HG02970 (cell line): ENCODE data around the gene NAPSA.

Experiments used
- ATAC-seq: cut with Tn5 transposase; IDR thresholded peaks from one replicate; pipeline ENCODE4 v1.9.1; 2021; ENCODE audit warnings: mild to moderate bottlenecking, moderate library complexity, moderate number of reproducible peaks; ENCODE audit not compliant: unreplicated experiment, low FRiP score

NAPSA gene

DNA sequence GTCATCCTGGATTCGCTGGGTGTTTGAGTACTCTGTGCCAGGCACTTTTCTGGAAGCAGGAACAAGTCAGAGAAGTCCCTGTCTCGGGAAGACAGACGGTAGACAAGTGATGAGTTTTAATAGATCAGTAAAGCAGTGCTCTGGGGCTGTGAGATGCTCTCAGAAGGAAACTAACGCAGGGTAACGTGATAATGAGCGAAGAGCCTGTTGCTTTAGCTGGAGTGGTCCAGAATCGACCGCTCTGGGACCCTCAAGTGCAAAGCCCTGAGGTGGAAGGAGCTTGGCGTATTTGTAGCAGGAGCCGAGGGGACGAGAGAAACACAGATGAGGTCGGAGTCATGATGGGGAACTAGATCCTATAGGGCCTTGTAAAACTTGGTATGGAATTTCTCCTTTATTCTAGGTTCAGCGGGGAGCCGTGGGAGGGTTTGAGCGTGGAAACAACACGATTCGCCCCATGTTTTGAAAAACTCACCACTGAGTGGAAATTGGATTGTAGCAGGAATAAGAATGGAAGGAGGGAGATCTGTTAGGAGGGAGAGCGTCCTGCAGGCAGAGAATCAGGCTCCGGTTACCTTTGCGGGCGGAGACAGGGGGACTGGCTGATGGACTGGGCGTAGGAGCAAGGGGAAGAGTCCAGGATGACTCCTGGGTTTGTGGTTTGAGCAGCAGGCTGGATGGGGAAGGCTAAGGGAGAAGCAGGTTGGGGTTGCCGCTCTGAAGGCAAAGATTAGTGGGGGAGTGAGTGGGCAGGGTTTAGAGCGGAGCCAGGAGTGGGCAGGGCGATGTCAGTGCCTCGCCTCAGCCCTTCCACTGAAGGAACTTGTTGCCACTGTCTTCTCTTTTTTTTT is 19.5 kb upstream of the NAPSA start:
- ATAC-seq: no peak

DNA sequence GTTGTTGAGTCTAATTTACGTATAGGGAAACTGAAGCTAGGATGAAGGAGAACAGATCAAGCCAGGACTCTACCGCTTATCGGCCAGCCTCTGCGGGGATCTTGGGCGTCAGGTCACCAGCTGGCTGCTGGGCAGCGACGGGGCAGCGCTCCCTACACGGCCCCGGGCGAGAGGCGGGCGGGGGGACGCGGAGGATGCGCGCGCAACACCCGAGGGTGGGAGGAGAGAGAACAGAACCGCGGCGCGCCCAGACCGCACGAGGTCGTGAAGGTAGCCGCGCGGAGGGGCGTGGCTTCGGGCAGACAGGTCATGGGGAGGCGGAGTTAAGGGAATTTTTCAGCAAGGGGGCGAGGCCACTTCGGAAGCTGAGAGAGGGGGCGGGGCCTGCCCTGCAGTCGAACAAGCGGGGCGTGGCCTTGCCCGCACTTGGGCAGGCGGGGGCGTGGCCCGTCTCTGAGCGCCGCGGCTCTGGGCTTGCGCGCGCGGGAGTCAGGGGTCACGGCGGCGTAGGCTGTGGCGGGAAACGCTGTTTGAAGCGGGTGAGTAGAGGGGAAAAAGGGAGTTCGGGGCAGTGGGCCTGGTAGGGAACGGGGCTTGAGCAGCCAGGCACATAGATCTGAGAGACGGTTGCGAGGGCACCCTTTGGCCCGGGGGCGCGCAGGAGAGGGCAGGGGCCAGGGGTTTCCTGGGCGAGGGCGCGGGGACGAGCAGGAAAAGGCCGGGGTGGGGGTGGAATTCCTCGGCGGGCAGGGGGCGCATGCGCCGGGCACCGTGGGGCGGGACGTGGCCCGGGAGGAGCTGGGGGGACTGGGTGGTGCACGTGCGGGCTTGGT is 18.6 kb upstream of the NAPSA start, which contains the start of gene POLD1:
POLD1 (plus strand) TSS at position 496 of the 833 bp plus-strand sequence. CDS start 14,505 bp downstream, outside the sequence.
- ATAC-seq: peak; percentile 75

DNA sequence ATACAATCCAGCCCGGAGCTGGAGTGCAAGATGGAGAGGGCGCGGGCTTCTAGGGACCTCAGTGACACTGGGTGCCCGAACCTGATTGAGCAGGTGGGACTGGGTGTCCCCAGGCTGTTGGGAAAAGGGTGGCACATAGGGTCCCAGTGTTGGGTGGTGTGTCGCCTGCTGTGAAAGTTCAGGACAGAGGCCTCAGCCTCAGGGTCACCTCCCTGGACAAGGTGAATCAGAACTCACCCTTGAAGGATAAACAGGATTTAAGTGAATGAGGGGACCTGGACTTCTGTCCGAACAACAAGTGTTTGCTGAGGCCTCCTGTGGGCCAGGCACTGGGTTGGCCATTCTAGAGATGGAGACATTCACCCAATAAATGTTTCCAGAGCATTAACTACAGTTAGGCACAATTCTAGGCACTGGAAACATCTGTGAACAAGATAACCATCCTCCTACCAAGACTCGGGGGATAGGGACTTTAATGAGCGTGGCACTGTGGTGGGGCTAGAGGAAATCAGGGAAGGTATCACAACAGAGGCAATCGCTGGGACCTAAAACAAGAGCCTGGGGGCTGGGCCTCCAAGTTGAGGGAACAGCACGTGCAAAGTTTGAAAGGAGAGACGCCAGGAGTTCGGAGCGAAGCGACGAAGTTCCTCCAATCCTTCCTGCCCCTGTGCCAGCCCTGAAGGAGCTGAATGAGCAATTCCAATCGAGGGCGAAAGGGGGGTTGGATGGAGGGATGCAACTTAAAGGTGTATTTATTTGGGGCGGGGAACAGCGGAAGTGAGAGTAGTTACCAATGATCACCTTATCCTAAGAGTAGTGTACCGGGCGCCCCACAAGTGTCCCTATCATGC is 17.8 kb upstream of the NAPSA start:
- ATAC-seq: no peak

DNA sequence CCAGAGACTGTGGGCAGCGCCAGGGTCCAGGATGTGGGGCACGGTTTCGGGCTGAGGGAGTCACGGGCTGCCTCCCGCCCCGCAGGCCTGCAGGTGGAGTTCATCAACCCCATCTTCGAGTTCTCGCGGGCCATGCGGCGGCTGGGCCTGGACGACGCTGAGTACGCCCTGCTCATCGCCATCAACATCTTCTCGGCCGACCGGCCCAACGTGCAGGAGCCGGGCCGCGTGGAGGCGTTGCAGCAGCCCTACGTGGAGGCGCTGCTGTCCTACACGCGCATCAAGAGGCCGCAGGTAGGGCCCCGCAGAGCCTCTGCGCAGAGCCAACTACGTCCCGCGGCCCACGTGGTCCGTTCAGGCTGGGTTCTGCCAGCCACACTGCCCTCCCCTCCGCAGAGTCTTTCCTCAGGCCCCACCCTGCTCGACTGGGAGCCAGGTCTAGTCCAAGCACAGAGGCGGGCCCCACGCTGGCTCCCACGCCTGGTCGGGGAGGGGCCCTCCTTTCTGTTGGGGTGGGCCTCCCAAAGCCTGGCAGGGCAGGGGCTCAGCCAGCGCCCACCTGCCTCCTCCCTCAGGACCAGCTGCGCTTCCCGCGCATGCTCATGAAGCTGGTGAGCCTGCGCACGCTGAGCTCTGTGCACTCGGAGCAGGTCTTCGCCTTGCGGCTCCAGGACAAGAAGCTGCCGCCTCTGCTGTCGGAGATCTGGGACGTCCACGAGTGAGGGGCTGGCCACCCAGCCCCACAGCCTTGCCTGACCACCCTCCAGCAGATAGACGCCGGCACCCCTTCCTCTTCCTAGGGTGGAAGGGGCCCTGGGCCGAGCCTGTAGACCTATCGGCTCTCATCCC is 16.7 kb upstream of the NAPSA start:
- no peak for ATAC-seq

DNA sequence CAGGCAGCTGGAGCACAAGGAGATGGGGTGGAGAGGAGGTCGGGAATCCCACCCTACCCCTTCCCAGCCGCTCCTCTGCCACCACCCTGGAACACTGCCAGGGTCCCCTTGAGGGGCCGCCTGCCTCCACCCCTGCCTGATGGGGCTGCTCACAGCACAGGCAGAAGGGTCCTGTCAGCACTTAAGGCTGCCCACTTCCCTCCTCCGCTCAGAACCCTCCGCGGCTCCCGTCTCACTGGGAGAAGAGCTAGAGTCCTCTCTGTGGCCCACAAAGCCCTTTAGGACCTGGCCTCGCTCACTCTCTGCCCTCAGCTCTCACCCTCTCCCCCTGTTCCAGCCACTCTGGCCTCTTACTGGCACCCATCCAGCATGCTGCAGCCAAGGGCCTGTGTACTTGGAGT is 15.3 kb upstream of the NAPSA start:
- no peak for ATAC-seq

DNA sequence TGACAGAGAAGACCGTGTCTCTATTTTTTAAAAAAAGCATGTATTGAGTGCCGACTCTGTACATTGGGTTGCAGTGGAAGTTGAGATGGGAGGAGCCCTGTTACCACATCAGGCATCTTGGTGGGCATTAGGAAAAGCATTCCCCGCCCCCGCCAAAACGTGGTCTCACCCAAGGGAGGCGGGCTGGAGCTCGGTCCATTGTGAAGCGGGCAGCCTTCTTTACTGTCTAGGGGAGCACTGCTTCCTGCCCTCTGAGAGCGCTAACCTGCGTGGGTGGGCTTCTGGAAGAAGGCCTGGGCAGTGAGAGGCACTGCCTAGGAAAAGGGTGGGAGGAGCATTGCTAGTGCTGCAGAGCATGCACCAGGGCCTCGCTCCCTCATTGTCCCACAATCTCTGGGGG is 14.7 kb upstream of the NAPSA start:
- no peak for ATAC-seq

DNA sequence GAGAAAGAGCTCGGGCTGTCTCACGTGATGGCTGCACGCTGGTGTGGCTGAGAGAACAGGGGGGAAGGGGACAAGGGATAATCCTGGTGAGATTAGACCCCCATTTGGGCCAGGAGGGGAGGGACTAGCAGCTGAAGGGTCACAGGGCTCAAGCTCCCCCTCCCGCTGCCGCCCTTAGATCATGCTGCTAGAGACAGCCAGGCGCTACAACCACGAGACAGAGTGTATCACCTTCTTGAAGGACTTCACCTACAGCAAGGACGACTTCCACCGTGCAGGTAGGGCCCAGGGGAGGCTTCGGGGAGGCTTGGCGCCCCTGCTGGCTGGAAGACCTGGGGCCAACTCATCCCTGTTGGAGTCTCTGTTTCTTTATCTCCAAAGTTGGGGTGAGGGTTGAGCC is 14.2 kb upstream of the NAPSA start:
- no peak for ATAC-seq

DNA sequence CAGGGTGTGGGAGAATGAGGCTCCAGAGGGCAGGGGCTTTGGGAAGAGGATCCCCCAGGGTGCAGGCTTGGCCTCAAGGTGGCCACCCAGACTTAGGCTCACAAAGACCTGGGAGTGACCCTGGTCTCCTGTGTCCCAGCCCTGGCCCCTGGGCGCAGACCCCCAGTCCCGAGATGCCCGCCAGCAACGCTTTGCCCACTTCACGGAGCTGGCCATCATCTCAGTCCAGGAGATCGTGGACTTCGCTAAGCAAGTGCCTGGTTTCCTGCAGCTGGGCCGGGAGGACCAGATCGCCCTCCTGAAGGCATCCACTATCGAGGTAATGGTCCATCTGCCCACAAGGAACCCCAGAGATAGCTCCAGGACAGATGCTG is 13.4 kb upstream of the NAPSA start:
- no peak for ATAC-seq

DNA sequence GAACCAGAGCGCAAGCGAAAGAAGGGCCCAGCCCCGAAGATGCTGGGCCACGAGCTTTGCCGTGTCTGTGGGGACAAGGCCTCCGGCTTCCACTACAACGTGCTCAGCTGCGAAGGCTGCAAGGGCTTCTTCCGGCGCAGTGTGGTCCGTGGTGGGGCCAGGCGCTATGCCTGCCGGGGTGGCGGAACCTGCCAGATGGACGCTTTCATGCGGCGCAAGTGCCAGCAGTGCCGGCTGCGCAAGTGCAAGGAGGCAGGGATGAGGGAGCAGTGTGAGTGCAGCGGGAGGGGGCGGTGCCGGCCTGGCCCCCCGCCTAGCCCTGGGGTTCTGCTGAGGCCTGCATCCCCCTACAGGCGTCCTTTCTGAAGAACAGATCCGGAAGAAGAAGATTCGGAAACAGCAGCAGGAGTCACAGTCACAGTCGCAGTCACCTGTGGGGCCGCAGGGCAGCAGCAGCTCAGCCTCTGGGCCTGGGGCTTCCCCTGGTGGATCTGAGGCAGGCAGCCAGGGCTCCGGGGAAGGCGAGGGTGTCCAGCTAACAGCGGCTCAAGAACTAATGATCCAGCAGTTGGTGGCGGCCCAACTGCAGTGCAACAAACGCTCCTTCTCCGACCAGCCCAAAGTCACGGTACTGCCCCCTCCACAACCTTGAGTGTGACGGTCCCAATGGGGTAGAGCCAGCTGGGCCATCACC is 12.9 kb upstream of the NAPSA start:
- no peak for ATAC-seq

DNA sequence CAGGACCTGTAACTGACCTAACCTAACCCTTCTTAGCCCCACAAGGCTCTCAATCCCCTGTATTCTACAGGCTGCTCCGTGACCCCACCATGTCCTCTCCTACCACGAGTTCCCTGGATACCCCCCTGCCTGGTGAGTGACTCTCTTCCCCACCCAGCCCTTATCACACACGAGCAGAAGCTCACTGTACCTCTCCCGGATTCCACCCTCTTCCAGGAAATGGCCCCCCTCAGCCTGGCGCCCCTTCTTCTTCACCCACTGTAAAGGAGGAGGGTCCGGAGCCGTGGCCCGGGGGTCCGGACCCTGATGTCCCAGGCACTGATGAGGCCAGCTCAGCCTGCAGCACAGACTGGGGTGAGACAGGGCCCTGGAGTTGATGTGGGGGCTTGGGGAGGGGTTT is 12.1 kb upstream of the NAPSA start:
- ATAC-seq: no peak

DNA sequence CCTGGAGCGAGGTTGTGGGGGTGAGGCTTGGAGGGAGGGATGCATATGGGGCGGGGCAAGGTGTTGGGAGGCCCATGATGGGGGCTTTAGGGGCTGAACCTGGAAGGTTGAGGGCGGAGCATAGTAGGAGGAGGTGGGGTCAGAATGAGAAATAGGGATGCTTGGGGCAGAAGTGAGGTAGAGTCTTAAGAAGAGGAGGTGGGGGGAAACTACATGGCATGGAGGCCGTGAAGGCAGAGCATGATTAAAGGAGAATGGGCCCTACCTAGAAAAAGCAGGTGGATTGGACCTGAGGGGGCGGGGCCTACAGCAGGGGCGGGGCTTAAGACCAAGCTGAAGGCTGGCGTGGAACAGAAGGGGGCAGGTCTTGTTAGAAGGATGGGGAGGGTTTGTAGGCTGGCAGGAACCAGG is 11.6 kb upstream of the NAPSA start:
- no peak for ATAC-seq

DNA sequence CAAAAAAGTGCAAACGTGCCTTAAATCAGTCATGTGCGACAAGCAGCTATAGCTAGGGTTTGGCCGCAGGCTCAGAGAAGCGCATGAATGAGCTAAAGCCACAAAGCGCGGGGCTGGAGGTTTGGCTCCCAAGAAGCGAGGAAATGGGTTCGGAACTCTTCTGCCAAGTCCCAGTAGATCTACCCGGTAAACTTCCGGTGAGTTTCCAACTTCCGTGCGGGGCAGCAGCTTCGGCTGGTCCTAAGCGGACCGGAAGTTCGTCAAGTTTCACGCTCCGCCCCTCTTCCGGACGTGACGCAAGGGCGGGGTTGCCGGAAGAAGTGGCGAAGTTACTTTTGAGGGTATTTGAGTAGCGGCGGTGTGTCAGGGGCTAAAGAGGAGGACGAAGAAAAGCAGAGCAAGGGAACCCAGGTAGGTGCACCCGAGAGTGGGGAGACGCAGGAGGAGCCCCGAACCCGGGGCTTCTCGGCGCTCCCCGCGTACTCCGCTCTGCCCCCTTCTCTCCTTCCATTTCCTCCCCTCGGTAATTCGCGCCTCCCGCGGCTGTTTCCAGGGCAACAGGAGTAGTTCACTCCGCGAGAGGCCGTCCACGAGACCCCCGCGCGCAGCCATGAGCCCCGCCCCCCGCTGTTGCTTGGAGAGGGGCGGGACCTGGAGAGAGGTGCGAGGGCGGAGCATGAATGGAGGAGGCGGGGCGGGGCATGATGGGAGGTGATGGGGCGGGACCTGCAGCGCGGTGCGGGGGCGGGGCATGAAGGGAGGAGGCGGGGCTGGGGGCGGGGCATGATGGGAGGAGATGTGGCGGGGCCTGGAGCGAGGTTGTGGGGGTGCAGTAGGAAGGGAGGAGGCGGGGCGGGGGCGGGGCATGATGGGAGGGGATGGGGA is 11.0 kb upstream of the NAPSA start, which contains the start of gene NR1H2:
NR1H2 (plus strand) TSS at position 292 of the 885 bp plus-strand sequence. CDS start 1,149 bp downstream, outside the sequence.
- ATAC-seq: peak; percentile 85

DNA sequence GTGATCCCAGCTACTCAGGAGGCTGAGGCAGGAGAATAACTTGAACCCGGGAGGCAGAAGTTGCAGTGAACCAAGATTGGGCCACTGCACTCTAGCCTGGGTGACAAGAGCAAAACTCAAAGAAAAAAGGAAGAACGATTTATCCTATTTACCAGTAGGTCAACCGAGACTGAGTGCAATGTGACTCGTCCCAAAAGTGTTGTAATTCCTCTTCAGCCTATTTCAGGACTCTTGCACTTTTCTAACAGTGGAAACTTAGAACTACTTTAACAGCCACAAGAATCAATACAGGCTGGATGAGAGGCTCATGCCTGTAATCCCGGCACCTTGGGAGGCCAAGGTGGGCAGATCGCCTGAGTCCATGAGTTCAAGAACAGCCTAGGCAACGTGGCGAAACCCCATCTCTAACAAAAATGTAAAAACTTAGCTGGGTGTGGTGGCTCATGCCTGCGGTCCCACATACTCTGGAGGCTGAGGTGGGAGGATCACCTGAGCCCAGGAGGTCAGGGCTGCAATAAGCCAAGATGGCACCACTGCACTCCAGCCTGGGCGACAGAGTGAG is 6.6 kb upstream of the NAPSA start:
- no peak for ATAC-seq

DNA sequence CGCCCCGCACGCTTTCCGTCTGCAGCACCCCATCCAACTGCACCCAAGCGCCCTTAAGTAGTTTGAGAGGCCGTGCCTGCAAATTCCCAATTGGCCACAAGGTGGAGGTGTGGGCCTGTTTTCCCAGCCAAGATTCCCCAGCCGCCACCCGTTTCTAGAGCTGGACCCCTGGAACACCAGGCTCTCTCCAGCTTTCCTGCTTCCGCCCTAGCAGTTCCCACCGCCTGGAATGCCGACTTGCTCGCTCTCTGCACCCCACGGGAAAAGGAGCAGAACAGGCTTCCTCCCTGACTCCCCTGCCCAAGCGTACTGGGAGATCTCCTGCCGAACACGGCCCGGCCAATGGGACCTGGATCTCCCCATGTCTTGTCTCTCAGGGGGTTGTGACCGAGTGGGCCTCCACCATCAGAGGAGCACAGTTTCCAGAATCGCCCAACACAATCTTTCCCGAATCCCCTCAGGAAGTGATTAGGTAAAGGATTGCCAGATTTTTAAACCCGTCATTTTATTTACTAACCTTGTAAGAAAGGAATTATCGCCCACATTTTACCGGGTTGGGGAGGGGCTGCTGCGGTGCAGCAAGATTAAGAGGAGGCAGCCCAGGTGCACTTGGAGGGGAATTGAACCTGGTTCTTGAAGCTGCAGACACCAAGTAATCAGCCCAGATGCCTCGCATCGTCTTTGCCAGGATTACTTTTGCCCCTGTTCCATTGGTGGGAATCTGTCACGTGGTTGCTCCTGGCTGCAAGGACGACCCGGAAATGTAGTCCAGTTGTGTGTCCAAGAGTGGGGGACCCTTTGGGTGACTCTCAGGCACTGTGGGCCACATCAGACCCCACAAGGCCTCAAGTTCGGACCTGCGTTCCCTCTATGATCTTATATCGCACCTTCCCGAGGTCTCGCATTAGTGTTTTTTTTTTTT is 3.5 kb upstream of the NAPSA start:
- peak; percentile 49 for ATAC-seq

DNA sequence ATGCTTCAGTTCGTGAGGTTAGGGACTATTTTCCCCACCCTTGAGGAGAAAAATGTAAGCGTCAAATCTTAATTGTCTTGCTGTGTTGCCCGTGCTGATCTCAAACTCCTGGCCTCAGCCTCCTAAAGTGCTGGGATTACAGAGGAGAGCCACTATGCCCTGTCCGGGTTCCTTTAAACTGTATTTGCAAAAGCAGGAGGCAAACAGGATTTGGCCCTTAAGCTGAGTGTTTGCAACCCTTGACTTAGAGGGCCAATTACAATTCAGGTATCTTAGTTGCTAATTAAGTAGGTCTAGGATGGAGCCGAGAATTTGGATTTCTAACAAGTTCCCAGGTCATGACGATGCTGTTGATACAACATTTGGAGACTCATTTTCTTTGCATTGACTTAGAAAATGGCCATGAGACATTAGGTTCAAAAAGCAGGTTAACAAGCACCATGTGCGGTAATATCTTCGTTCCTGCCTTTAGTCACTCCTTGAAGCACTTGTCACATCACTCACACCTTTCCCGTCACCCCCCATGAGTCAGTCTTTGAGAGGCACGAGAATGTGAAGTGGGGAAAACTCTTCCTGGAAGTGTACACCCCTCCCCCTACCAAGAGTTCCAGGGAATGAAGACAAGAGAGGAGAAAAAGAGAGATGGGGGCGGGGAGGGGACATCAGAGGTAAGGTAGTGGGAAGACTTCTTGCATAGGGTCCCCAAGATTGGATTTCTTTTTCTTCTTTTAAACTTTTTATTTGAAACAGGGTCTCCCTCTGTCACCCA is 2.6 kb downstream of the NAPSA start:
- no peak for ATAC-seq

DNA sequence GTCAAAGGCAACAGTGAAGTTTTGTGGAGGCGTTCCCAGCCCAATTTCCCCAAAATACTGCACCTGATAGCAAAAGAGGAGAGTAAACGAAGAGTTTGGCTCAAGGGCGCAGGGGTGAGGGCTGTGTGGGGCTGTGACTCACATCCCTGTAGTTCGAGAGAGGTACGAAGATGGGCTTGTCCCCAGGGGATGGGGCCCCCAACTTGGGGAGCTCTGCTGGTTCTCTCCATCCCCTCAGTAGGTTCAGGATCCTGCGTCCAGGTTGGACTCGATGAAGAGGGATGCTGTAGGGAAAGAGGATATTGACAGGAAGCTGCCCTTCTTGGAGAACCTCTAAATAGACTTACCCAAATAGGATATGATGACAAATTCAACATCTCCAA is 3.4 kb downstream of the NAPSA start:
- ATAC-seq: no peak
